GM23248 (cell line): ENCODE measurements around the gene ANGPTL4.

Experiments
- EZH2 ChIP-seq: fragments of 200-600 bp; sonication (generic); IDR thresholded peaks from 2 replicates; pipeline ENCODE4 v1.6.1; 2018; ENCODE audit warnings: antibody characterized with exemption, mild to moderate bottlenecking; ENCODE audit not compliant: insufficient read depth, poor library complexity, severe bottlenecking
- EZH2phosphoT487 ChIP-seq: fragments of 200-600 bp; sonication (generic); IDR thresholded peaks from 2 replicates; pipeline ENCODE4 v1.6.1; 2018; ENCODE audit warnings: antibody characterized with exemption, moderate library complexity, mild to moderate bottlenecking, low read depth; ENCODE audit not compliant: insufficient read depth

DNA sequence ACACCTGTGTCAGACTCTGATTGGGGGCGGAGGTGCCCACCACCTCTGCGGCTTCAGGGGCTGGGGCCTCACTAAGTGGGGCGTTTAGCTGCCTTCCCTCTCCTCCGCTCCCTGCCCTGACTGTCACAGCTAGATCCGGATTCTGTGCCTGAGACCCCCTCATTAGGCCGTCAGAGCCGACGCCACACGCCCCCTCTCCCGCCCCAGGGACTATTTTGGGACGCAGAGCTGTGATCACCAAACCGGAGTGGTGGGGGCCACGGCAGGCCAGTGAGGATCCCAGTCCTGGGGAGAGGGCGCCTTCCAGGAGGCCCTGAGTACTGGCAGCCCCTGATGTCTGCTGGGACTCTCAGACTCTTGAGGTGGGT lies 21.7 kb upstream of the ANGPTL4 start:
- TF ChIP-seq EZH2 (no peak), EZH2phosphoT487 (no peak)
